ENCODE measurements around the gene CLIC4. TPM values are rescaled to one million over a fixed set of nuclear protein-coding genes. Genes with fewer than 3 reads are reported as not detected.
A peak's percentile ranks its signal among the peaks of the same experiment; 100 is the strongest.

The CLIC4 gene
- total and polyA plus RNA-seq, 2 of the 8 experiments (the other 6 are each of a cell fraction or from before 2014, with no cell fraction given), result 77.5 to 293 TPM

DNA sequence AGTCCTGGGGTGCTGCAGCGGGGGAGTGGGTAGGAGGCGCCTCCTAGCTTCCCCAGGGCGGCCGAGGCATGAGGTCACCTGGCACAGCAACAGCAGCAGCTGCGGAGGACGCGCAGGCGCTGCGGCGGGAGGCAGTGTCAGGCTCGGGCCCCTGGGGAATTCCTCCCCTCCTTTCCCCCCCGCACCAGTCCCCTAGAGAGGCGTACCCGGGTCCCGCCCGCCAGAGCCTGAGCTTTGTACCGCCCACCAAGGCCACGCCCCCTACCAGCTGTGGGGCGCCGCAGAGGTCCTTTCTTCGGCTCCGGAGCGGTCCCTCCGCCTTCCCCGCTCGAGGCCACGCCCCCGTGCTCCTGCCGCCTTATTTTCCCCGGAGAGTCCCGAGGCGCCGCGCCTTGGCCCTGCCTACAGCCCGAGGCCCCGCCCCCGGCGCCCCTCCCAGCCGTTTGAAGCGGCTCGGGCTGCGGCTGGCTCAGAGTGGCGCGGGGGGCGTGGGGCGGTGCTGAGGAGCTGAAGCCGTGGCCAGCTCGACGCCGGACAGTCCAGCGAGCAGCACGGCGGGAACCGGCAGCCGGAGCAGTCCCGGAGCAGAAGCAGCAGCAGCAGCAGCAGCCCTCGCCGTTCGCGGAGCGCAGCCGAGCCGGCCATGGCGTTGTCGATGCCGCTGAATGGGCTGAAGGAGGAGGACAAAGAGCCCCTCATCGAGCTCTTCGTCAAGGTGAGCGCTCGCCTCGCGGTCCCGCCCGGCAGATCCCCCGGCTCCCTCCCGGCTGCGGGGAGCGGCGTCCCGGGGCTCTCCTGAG, at the start of gene CLIC4 (continued):
- TF ChIP-seq POLR2A (IDR thresholded peaks at IDR 0.05; ENCODE audit: control extremely low read depth in 1 of 2, low read depth in 2 of 2, low read length in 2 of 2) (peak; percentile 91 to 93), SP1 (IDR thresholded peaks at IDR 0.05; ENCODE audit: low read depth, low read length) (peak; percentile 70), CREB1 (IDR thresholded peaks at IDR 0.05) (peak; percentile 59; the same call in 1 of the 2 replicates), CBX8 (IDR thresholded peaks at IDR 0.05; ENCODE audit: borderline replicate concordance, low read depth, low read length) (no peak), RBBP5 (IDR thresholded peaks at IDR 0.05; ENCODE audit: borderline replicate concordance, low read depth, low read length) (peak; percentile 9; the same call in 1 of the 2 replicates), CTCF (IDR thresholded peaks at IDR 0.05; ENCODE audit: control extremely low read depth in 1 of 3, insufficient read depth in 1 of 3, low read depth in 1 of 3, low read length in 3 of 3) (peak in 2 of 3 experiments; percentile 5 to 11; a peak in 2 of 4 replicates), JUN (IDR thresholded peaks at IDR 0.05; ENCODE audit: low read depth, low read length) (no peak), CBX5 (IDR thresholded peaks at IDR 0.05; ENCODE audit: low read depth, low read length) (no peak), MAFK (IDR thresholded peaks at IDR 0.05; ENCODE audit: low read depth, low read length) (no peak), KDM5A (IDR thresholded peaks at IDR 0.05; ENCODE audit: low read length) (no peak), NRF1 (IDR thresholded peaks at IDR 0.05; ENCODE audit: low read depth, low read length) (peak; percentile 56), POLR2AphosphoS5 (IDR thresholded peaks at IDR 0.05; ENCODE audit: low read depth, low read length) (peak; percentile 90), TCF12 (IDR thresholded peaks at IDR 0.05; ENCODE audit: low read depth, low read length) (peak; percentile 23; the same call in 1 of the 2 replicates), NANOG (IDR thresholded peaks at IDR 0.05; ENCODE audit: insufficient read depth, low read depth, low read length, poor library complexity, severe bottlenecking) (no peak), JUND (IDR thresholded peaks at IDR 0.05; ENCODE audit: low read length) (no peak; the same call in 1 of the 2 replicates), TEAD4 (IDR thresholded peaks at IDR 0.05; ENCODE audit: low read depth, low read length) (peak; percentile 81), SP4 (IDR thresholded peaks at IDR 0.05; ENCODE audit: low read length) (0 out of 2 replicates have a peak, but pooled peaks have one; percentile 39), HDAC6 (IDR thresholded peaks at IDR 0.05; ENCODE audit: low read depth, low read length) (no peak)
- TF ChIP-seq, protein P1, sequence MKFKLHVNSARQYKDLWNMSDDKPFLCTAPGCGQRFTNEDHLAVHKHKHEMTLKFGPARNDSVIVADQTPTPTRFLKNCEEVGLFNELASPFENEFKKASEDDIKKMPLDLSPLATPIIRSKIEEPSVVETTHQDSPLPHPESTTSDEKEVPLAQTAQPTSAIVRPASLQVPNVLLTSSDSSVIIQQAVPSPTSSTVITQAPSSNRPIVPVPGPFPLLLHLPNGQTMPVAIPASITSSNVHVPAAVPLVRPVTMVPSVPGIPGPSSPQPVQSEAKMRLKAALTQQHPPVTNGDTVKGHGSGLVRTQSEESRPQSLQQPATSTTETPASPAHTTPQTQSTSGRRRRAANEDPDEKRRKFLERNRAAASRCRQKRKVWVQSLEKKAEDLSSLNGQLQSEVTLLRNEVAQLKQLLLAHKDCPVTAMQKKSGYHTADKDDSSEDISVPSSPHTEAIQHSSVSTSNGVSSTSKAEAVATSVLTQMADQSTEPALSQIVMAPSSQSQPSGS (IDR thresholded peaks at IDR 0.05; ENCODE audit: low read length), result 0 out of 2 replicates have a peak, but pooled peaks have one; percentile 32
- TF ChIP-seq, protein P2, sequence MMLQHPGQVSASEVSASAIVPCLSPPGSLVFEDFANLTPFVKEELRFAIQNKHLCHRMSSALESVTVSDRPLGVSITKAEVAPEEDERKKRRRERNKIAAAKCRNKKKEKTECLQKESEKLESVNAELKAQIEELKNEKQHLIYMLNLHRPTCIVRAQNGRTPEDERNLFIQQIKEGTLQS (IDR thresholded peaks at IDR 0.05; ENCODE audit: insufficient read depth, low read depth, low read length), result no peak
